GM18519 (cell line): ENCODE results near the gene SEPSECS.

ENCODE experiments used
- ATAC-seq: cut with Tn5 transposase; IDR thresholded peaks from one replicate; pipeline ENCODE4 v1.9.1; 2021; ENCODE audit warnings: mild to moderate bottlenecking, moderate library complexity; ENCODE audit not compliant: unreplicated experiment, low FRiP score

Gene SEPSECS

GRCh38 chr4:25159837-25160713, at the start of gene SEPSECS:
Gene SEPSECS (minus strand): TSS chr4:25160449. CDS start chr4:25160369, 80 bp downstream.
- peak; percentile 73 for ATAC-seq

- no peak for ATAC-seq
These were observed 49.5 kb upstream of the SEPSECS start for GRCh38 chr4:25209702-25210101.

- no peak for ATAC-seq
These were observed 47.7 kb upstream of the SEPSECS start for GRCh38 chr4:25207997-25208396.

GRCh38 chr4:25198713-25199112, 38.5 kb upstream of the SEPSECS start:
- ATAC-seq: no peak

DNA sequence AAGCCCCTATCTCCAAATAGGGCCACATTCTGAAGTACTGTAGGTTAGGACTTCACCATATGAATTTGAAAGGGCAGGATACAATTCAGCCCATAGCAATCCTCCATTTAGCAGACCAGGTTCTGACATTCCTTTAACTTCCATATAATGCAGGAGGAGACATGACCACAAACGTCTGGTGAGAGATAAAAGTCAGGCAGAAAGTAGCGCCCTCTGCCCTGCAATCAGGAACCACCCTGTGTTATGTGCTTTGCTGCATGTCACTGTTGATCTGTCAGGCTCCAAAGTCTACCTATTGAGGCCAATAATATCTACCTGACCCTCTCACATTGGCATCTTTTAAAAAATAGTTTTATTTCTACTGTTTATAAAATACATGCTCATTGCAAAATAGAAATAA, 30.2 kb upstream of the SEPSECS start:
- no peak for ATAC-seq

GRCh38 chr4:25184056-25184455, 23.8 kb upstream of the SEPSECS start:
- no peak for ATAC-seq

GRCh38 chr4:25182937-25183336, 22.7 kb upstream of the SEPSECS start:
- ATAC-seq: no peak

DNA sequence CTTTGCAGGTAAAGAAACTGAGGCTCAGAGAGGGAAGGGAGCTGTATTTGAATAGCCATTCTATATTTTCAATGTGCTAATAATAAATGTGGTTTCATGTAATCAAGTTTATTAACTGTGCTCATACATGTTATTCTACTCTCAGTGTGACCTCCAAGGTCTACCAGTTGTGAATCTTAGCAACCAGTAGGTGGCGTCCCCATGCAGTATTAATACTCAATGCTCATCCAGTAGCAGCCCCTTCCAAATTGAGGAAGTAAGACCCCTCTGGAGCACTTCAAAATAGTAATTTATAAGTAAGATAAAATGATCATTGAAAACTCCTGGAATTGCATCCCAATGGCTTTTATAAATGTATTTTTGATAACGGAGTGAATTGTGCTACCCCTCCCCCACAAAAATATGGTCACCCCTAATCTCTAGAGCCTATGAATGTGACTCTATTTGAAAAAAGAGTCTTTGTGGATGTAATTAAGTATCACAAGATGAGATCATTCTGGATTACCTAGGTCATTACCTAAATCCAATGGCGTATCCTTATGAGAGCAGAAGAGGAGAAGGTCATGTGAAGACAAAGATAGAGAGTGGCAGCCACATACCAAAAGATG, 20.4 kb upstream of the SEPSECS start:
- peak; percentile 87 for ATAC-seq

DNA sequence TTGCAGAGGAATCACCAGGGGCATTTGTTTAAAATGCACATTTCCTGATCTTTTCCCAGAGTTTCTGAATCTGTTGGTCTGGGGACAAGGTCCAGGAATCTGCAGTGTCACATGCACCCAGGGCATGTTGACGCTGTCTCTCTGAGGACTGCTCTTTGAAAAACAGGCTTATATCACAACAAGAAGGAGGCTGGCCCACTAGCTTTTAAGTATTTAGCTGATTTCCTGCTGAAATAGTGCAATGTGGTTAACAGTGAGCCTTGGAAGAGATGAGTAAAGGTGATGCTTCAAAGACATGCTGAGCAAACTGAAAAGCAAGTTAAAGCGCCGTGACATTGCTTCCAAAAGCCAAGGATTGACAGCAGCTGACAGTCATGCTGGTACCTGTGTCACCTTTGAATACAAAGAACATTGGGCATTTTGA, 18.6 kb upstream of the SEPSECS start:
- ATAC-seq: no peak

- no peak for ATAC-seq
These were observed 16.9 kb upstream of the SEPSECS start for GRCh38 chr4:25177147-25177546.

GRCh38 chr4:25174674-25175073, 14.4 kb upstream of the SEPSECS start:
- ATAC-seq: no peak

DNA sequence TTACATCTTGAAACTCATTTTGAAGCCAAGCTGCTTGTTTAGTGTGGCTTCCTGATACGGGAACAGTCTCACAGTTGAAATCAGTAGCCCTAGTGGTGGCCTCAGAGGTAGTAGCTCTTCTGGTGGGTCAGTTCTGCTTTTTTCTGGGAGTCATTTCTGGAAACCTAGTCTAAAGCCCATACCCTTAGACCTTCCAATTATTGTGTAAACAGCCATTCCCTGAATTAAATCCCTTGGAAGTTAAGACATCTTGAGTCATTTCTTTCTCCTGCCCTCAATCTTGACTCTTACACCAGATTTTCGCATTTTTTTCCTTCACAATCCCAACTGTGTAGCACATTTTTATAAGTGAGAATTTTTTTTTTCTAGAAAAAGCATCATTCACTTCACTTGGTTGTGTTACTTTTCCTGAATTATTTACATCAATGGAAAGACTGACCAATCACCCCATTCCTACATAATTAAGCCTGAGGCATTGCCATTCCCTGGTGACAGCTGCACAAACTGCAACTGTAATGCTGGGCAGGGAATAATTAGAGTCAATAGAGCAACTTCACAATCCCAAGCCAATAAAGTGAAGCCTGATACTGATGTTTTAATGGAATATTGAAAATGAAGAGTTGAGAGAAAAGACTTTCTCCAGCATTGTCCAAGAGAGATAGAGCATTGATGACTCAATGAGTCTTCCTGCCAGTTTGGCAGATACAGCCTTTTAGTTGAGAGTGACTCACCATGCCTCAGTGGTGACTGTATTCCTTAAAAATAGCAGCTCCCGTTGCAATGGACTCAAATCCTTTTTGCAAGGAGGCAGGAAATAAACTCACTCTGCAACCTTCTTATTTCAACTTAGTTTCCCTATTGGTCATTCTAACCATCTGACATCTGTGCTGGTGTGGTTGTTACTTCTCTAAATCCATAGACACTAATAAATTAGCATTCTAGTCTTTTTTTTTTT, 13.0 kb upstream of the SEPSECS start:
- ATAC-seq: no peak

DNA sequence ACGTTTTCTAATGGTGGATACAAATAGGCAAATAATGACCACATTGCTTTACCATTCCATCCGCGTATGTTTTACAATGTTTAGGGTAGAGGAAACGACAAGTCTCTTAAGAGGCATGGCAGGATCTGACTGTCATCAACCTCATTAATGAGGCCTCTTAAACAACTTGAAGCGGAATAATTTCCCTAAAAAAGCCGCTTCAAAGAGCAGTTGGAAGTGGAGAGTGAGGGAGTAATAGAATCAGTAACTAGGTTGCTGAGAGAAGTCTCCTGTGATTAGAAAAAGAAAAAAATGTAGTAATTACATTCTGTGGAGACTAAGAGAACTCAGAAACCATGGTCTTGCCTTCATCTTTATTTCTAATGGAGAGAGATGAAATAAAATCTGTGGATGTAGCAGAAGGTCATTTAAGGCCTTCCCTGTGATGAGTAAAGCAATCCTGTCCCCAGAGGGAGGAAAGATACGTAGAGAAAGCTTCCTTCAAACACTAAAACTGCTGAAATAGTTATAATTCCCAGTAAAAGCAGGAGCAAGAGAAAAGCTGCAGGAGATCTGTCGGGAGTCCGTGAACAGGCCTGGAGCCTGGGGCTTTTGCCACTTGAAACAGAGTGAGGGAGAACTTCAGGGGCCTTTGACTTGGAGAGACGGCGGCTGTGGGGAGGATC, 11.1 kb upstream of the SEPSECS start:
- ATAC-seq: no peak

- no peak for ATAC-seq
These were observed 9.2 kb upstream of the SEPSECS start for GRCh38 chr4:25169446-25169845.

DNA sequence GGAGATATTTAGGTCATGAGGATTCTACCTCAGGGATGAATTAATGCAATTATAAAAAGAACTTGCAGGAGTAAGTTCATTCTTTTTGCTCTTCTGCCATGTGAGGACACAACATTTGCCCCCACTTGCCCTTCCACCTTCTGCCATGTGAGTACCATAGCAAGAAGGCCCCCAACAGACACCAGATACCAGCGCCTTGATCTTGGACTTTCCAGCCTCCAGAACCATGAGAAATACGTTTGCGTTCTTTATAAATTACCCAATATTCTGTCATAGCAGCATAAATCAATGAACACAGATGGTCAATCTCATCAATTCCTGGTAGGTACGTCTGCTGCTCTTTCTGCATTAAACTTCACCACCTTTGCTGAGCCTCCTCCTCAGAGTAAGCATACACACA, 5.7 kb upstream of the SEPSECS start:
- no peak for ATAC-seq

DNA sequence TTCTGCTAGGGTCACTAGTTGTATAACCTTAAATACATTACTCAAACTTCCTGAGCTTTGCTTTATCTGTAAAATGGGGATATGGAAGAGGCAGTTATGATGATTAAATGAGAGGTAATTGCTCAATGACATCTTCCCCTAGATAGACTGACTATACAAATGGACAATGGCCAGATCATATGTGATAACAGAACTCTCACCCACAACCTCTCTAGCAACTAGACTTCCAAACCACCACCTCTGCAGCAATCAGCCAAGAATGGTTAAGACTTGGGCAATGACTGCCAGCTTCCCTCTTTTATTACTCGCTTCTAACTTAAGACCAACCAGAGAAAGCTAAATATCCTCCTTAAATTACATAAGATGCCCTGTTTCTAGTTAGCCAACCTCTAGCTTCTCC, 2.9 kb upstream of the SEPSECS start:
- ATAC-seq: no peak

DNA sequence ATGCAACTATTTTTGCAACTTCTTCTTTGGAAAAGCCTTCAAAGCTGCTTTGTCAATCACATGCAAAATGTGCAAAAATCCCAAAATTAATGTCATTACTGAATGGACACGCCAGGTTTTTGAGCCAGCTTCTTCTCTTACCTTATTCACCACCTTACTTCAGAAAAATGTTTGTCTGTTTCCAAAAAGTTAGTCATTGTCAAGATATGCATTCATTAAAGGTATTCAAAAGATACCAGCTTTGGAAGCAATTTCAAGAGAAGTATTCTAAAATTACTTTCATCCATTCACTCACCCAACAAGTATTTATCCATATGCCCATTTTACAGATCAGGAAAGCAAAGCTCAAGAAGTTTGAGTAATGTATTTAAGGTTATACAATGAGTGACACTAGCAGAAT, 2.3 kb upstream of the SEPSECS start:
- ATAC-seq: no peak

- no peak for ATAC-seq
These were observed 1.3 kb upstream of the SEPSECS start for GRCh38 chr4:25161593-25161950.

GRCh38 chr4:25160714-25161592, 704 bp upstream of the SEPSECS start:
- ATAC-seq: peak; percentile 4
